ENCODE data around the gene CEBPG.
A peak's percentile ranks its signal among the peaks of the same experiment; 100 is the strongest.

The CEBPG gene

DNA sequence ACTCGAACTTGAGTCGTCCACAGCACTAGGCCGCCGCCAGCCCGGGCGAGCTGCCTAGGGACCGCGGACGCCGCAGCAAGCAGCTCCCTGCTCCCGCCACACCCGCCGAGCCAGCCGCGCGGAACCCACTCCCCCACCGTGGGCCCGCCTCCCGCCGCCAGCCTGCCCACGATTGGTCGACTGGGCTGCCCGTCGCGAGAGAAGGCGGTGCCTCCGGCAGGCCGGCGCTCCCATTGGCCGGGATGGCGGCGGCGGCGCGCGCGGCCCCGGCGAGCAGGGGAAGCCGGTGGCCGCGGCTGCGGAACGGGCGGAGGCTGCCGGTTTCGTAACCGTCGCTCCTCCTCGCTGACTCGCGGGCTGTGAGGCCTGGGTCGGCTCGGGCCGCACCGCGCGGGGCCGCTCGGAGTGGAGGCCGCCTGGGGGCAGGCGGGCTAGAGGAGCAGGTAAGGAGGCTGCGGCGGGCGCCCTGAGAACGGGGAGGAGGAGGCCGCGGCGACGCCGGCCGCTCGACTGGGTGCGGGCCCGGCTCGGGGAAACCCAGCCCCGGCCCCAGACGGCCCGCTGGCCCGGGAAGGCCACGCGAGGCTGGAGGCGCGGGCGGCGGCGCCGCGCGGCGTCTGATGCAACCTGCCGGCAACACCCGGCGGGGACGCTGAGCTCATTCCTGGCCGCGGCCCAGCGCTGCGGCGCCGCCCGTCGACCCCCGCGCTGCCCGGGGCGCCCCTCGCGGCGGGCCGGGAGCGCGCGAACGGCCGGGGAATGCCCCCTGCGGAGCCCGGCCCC is at the start of gene CEBPG:
CEBPG (plus strand) TSS at position 257 of the 783 bp plus-strand sequence. CDS start 5,531 bp downstream, outside the sequence.
- no peak for FAIRE-seq

DNA sequence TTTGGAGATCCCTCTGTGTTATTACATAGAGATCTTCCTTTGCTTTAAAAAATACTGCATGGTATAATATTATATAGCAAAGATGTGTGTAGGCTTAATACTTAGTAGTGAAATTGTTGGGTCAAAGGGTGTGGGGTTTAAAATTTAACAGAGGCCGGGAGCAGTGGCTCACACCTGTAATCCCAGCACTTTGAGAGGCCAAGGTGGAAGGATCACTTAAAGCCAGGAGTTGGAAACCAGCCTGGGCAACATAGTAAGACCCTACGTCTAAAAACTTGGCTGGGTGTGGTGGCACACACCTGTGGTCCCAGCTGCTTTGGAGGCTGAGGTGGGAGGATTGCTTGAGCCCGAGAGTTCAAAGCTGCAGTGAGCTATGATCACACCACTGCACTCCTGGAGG is 48.9 kb upstream of the CEBPG start:
- FAIRE-seq = no peak

GRCh38 chr19:33325920-33326319 is 47.6 kb upstream of the CEBPG start:
- FAIRE-seq = no peak

DNA sequence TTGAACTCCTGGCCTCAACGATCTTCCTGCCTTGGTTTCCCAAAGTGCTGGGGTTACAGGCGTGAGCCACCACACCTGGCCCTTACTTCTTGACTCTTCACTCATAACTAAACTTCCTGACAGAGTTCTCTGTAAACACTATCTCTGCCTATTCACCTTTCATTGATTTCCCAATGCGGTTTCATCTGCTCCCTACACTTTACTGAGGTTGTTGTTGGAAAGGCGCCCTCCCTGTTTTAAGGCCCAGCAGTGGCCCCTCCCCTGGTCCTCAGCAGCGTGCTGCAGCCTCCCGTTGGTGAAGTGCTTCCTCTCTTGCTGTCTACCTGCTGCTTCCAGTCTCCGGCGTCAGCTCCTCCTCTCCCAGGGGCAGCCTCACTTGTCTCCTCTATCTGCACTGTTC is 44.4 kb upstream of the CEBPG start:
- no peak for FAIRE-seq

DNA sequence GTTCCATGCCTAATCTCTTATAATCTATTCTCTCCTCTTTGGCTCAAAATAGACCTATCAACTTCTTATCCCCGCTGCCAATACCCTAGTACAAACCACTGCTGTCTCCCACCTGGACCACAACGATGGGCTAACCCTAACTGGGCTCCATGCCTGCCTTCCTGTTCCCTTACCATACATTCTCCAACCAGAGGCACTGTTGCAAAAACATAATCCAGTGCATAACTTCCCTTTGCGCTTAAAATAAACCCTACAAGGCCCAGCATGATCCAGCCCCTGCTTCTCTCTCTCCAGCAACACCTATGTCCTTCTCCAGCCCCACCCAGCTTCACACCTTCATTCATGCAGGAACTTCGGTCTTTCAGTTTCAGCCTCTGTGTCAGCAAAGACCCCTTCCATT is 43.8 kb upstream of the CEBPG start:
- no peak for FAIRE-seq

DNA sequence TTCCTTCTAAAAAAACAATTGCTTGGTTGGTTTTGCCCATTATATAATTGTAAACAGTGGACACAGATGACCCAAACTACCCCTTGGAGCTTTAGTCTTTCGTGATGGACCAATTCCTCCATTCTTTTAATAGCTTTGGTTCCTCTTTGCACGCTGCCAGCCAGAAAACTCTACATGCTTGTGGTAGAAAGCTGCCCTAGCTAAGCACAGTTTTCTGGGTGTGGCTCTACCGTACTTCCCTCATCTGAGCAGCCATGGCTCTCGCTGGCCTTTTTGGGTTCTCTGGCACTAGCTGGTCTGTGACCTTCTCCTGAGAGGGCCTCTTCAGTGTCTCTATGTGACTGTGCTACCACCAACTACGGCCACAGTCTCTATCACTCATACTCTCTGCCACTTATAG is 41.3 kb upstream of the CEBPG start:
- no peak for FAIRE-seq

- FAIRE-seq = no peak
Observed at GRCh38 chr19:33333151-33333550, 40.4 kb upstream of the CEBPG start.

- FAIRE-seq = no peak
Observed at GRCh38 chr19:33333642-33334041, 39.9 kb upstream of the CEBPG start.

DNA sequence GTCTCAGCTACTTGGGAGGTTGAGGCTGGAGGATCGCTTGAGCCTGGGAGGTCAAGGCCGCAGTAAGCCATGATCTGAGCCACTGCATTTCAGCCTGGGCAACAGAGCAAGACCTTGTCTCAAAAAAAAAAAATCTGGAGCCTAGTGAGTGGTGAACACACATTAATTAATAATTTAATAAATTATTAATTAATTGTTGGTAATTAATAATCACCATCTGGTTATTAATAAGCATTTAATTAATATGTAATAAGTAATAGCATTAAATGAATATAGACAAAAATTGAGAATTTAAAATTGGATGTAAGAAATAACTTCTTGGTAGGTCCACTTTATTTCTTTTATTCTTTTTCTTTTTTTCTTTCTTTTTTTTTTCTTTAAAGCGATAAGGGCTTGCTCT is 39.2 kb upstream of the CEBPG start:
- FAIRE-seq = peak; percentile 45

DNA sequence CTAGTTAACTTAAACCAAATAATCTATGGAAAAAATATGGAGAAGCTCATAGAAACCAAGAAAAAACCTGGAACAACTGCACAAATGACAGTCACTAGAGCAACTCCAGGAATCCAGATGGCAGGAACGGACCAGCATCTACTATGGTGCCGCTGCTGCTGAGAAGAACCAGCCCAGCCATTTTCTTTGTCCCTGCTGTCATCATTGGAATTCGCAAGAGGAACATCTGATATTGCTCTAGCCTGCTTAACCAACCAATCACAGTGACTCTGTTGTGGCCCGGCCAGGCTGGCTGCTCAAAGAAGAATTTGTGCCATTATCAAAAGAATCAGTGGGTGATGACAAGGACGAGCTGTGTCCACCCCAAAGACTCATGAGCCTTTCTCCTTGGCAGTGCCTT is 38.1 kb upstream of the CEBPG start:
- FAIRE-seq = no peak

- FAIRE-seq = no peak
Observed at GRCh38 chr19:33339016-33339984, 34.2 kb upstream of the CEBPG start.

GRCh38 chr19:33340991-33341390 is 32.5 kb upstream of the CEBPG start:
- no peak for FAIRE-seq

DNA sequence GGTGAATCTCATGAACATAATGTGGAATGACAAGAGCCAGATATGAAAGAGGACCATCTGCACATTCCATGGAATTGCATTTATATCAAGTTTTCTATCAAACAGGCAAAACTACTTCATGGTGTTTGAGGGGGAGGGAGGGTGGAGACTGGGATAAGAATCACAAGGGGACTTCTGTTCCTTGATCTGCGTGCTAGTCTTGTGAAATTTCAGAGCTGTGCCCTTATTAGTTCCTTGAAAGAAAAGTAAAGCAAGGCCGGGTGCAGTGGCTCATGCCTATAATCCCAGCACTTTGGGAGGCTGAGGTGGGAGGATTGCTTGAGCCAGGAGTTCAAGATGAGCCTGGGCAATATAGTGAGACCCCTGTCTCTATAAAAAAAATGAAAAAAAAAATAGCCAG is 30.2 kb upstream of the CEBPG start:
- no peak for FAIRE-seq

DNA sequence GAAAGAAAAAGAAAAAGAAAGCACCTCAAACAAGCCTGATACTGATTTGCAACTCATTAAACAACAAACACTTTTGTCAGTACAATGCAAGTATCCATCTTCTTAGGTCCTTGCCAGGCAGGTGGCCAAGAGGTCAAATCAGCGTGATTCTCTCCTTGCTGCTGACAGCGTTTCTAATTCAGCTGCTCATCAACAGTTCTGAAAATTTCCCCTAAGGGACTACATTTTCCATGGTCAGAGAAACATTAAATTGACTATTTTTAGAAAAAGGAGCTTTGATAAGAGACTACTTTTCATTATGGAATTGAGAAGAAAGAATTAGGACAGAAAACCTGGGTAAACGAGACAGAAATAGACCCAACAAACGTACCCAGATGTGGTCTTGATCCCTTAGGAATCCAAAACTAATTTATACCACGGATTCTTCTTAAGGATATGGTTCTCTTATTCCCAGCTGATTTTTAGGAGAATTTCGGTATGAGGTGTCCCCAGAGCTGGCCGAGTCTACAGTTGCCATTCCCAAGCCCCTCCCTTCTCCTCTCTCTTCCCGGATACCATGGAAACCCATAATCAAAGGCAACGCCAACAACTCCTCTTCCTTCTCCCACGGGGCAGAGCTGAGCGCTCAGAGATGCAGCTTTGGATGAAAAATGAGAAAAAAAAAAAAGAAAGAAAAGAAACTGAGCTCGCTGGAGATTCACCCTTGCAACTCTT is 29.5 kb upstream of the CEBPG start:
- FAIRE-seq = no peak

GRCh38 chr19:33344573-33344925 is 29.0 kb upstream of the CEBPG start:
- no peak for FAIRE-seq

DNA sequence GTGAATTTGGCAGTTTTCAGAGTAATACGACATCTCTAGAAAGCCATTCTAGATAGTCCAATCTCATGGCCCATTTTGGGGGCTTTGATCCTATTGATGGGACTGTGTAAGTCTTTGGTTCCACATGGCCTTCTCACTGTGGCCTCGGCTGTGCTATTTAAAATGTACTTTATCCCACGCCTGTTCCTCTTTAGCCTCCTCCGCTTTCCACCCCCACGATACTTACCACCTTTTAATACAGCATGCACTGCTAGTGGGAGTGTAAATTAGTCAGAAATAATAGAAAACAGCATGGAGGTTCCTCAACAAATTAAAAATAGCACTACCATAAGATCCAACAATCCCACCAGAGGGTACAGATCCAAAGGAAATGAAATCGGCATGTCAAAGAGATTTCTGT is 28.3 kb upstream of the CEBPG start:
- FAIRE-seq = no peak

DNA sequence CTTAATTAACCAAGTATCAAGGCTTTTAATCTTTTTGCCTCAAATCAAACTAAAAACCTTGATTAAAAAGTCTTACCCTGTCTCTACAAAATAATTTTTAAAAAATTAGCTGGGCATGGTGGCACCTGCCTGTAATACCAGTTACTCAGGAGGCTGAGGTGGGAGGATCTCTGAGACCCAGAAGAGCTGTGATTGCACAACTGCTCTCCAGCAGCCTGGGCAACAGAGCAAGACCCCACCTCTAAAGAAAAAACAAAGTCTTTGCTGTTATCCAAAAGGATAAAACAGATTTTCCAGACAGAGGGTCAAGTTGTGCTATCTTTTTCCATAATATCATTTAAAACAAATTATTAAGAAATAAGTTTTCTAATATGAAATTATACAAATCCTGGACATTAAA is 26.8 kb upstream of the CEBPG start:
- no peak for FAIRE-seq

DNA sequence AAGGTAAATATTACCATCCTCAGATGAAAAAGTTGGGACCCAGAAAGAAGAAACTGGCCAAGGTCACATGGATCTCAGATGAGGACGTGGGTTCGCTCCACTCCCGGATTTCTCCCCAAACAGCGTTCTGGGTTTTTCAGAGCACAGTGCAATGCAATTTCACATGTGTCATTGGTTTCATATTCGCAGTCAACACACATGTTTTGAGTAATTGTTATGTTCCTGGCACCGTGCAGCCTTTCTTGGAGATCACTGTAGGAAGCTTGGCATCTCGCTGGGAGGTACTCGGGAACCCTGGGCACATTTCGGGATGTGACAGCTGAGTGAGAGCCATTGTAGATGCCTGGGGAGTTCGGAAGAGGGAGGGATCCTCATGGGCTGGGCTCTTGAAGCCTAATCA is 26.2 kb upstream of the CEBPG start:
- FAIRE-seq = no peak

DNA sequence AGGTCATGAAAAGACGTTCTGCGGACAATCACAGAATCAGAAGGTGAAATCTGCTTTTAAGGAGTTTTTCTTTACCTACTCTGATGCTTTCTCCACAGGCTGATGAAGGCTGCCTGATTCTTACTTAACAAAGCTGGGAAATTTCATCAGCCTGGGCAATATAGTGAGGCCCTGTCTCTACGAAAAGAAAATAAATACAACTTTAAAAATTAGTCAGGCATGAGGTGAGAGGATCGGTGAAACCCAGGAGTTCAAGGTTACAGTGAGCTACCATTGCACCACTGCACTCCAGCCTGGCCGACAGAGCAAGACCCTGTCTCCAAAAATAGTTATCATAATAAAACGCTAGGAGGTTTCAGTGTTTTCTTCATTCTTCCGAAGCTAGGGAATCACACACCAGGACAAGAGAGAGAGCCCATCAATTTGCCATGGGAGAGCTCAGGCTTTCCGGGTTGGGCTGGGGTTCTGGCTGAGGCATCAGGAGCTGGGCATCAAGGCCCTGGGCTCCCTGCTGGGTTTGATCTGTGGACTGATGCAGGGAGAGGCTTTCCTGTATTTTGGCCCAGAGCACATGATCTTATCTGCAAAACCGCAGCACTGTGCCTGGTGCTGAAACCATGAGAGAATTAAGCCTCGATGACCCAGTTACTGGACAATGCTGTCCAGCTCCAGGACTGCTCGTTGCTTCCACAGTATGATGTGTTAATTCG is 25.1 kb upstream of the CEBPG start:
- no peak for FAIRE-seq

DNA sequence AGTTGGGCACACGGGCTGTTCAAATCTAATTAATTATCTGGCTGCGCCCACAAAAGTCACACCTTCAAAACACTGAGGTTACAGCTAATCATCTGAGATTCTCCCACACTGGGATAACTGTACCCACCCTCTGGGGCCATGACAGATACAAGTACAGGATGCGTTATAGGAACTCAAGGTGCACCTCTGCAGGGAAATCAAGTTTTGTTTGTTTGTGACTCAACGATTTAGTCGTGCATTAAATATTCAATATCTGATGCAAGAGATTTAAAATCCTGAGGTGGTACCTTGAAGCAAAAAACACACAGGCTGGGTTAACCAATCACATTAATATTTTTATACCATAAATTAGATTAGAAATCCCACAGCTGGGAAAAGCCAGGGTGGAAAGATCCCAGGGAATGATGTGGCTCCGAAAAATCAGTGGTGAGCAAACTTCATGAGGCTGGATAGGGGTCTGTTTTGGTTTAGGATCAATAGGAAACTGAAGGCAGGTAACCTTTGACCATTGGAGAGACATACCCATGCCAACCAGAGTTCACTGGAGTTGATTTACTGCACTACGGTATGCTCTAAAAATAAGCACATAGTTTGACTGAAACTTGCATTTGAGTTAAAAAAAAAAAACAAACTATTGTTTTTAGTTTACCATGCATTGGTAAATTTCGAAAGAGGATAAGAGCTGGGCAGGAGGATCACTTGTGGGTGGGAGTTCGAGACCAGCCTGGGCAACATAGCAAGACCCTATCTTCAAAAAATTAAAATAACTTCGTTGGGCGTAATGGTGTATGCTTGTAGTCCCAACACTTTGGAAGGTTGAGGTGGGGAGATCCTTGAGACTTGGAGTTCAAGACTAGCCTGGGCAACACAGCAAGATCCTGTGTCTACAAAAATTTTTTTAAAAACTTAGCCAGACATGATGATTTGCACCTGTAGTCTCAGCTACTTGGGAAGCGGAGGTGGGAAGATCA is 23.9 kb upstream of the CEBPG start:
- no peak for FAIRE-seq

DNA sequence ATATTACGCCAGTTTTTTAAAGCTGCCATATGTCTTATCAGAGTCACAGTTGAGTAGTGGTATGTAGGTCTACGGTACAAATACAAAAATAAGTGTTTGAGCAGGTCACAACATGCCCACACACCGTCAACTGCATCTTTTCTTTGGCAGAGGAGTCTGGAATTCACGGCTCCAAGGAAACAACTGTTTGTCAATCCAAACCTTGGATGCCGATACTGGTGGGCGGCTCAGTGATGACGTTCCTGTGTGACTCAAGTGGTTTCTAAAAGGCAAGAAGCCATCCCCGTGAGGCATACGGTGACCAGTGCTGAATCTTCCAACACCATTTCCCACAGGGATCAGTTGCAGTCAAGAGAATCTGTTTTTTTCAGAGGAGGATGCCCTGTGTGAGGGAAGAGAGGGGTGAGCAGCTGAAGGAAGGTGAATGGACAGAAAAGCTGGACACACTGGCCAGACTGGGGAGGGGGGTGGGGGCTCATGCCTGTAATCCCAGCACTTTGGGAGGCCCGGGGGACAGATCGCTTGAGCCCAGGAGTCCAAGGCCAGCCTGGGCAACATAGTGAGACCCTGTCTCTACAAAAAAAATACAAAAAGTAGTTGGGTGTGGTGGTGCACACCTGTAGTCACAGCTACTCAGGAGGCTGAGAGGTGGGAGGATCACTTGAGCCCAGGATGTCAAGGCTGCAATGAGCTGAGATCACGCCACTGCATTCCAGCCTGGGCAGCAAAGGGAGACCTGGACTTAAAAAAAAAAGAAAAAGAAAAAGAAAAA is 22.8 kb upstream of the CEBPG start:
- FAIRE-seq = no peak

All from colon (tissue), 2 donors.